Thoracic aorta (tissue), 2 donors: ENCODE measurements around the gene AUTS2. TPM values are rescaled to one million over a fixed set of nuclear protein-coding genes. Genes with fewer than 3 reads are reported as not detected.

Experiments
- ATAC-seq: fragments of 150-250 bp; one replicate; pipeline ENCODE4 v1.8.0; 2017; ENCODE audit warnings: low read depth; ENCODE audit not compliant: insufficient number of reproducible peaks, low FRiP score
- DNase-seq: peaks from one replicate; pipeline ENCODE4 v3.0.0-alpha.2; 2020; ENCODE audit warnings: low spot score
- H3K27ac ChIP-seq, 2 donors: fragments of 200-600 bp; sonication (generic); 1 replicate in 1 of 2; 2 replicates in 1 of 2; pipeline ENCODE4 v1.5.1; 2016; ENCODE audit warnings: mild to moderate bottlenecking in 2 of 2, moderate library complexity in 2 of 2
- H3K27me3 ChIP-seq: fragments of 200-600 bp; sonication (generic); replicated peaks from 2 replicates; pipeline ENCODE4 v1.6.0; 2016; ENCODE audit warnings: mild to moderate bottlenecking; ENCODE audit not compliant: insufficient read depth
- H3K36me3 ChIP-seq: fragments of 200-600 bp; sonication (generic); one replicate; pipeline ENCODE4 v1.5.1; 2016
- H3K4me1 ChIP-seq, 2 donors: fragments of 200-600 bp; sonication (generic); 1 replicate in 1 of 2; 2 replicates in 1 of 2; pipeline versions ENCODE4 v1.5.1 to v1.6.0; 2016; ENCODE audit warnings: low read depth in 2 of 2, mild to moderate bottlenecking in 1 of 2; ENCODE audit not compliant: control insufficient read depth in 1 of 2
- H3K4me3 ChIP-seq: fragments of 200-600 bp; sonication (generic); 2 replicates; pipeline ENCODE4 v1.5.1; 2016; ENCODE audit warnings: mild to moderate bottlenecking
- H3K9me3 ChIP-seq: fragments of 200-600 bp; sonication (generic); 2 replicates; pipeline ENCODE4 v1.5.1; 2016
- CTCF ChIP-seq: fragments of 200-600 bp; sonication (generic); IDR thresholded peaks from one replicate; pipeline ENCODE4 v1.5.1; 2019; ENCODE audit warnings: antibody characterized with exemption
- total RNA-seq, 2 donors: library from RNA; depleted of rRNA; stranded (reverse); fragments of >200 nt; gene quantifications; one replicate each; pipeline versions ENCODE4 v1.1.0 to v1.2.3, GENCODE V29; 2016

The AUTS2 gene
- total RNA-seq, 2 donors from 2014 or later = 49.4 to 101 TPM

- H3K36me3 ChIP-seq = no peaks in the 10 kb centered on the region
- peaks cover 0 to 14% of the 10 kb centered on the region in 2 donors for H3K4me1 ChIP-seq
- no peak for DNase-seq
- no peak for TF ChIP-seq CTCF
- no peak for ATAC-seq
- H3K9me3 ChIP-seq = no peaks in the 10 kb centered on the region
- no peak overlapping the region for H3K27ac ChIP-seq
- no peaks in the 10 kb centered on the region for H3K27me3 ChIP-seq
- H3K4me3 ChIP-seq = no peak overlapping the region
Observed at GRCh38 chr7:70616821-70617220, 1018.5 kb downstream of the AUTS2 start.

- H3K27me3 ChIP-seq = no peaks in the 10 kb centered on the region
- no peaks in the 10 kb centered on the region for H3K36me3 ChIP-seq
- no peaks in the 10 kb centered on the region for H3K9me3 ChIP-seq
- H3K4me3 ChIP-seq = no peak overlapping the region
- TF ChIP-seq CTCF = no peak
- H3K4me1 ChIP-seq = peaks cover 0 to 14% of the 10 kb centered on the region in 2 donors
- ATAC-seq (no peak), DNase-seq (no peak)
- H3K27ac ChIP-seq = no peak overlapping the region
Observed at GRCh38 chr7:70618020-70618551, 1019.8 kb downstream of the AUTS2 start.

- no peaks in the 10 kb centered on the region for H3K36me3 ChIP-seq
- H3K4me3 ChIP-seq = no peak overlapping the region
- no peaks in the 10 kb centered on the region for H3K27me3 ChIP-seq
- H3K9me3 ChIP-seq = no peaks in the 10 kb centered on the region
- H3K27ac ChIP-seq = no peak overlapping the region
- DNase-seq (no peak), ATAC-seq (no peak)
- no peak for TF ChIP-seq CTCF
- H3K4me1 ChIP-seq = peaks cover 0 to 14% of the 10 kb centered on the region in 2 donors
Observed at GRCh38 chr7:70619130-70619529, 1020.9 kb downstream of the AUTS2 start.

- H3K27me3 ChIP-seq = no peaks in the 10 kb centered on the region
- no peaks in the 10 kb centered on the region for H3K36me3 ChIP-seq
- peaks cover 0 to 9% of the 10 kb centered on the region in 2 donors for H3K4me1 ChIP-seq
- H3K4me3 ChIP-seq = no peak overlapping the region
- TF ChIP-seq CTCF = no peak
- H3K27ac ChIP-seq = no peak overlapping the region
- no peaks in the 10 kb centered on the region for H3K9me3 ChIP-seq
- DNase-seq (no peak), ATAC-seq (no peak)
Observed at GRCh38 chr7:70619659-70620058, 1021.4 kb downstream of the AUTS2 start.

- peaks cover 0 to under 1% of the 10 kb centered on the region in 2 donors for H3K4me1 ChIP-seq
- no peak overlapping the region for H3K27ac ChIP-seq
- ATAC-seq (no peak), DNase-seq (no peak)
- no peaks in the 10 kb centered on the region for H3K9me3 ChIP-seq
- no peak for TF ChIP-seq CTCF
- H3K27me3 ChIP-seq = no peaks in the 10 kb centered on the region
- H3K36me3 ChIP-seq = no peaks in the 10 kb centered on the region
- H3K4me3 ChIP-seq = no peak overlapping the region
Observed at GRCh38 chr7:70620333-70621055, 1022.2 kb downstream of the AUTS2 start.
